IMR-90 (cell line): ENCODE results near the gene C1QTNF12. TPM values are rescaled to one million over a fixed set of nuclear protein-coding genes. Genes with fewer than 3 reads are reported as not detected.

Experiments
- ATAC-seq: fragments of 200-7000 bp; cut with Tn5 transposase; 2 replicates; pipeline ENCODE4 v1.9.1; 2020; ENCODE audit warnings: low read depth, mild to moderate bottlenecking, moderate library complexity
- BruUV-seq: library from RNA; stranded (reverse); fragments of 400-500 nt; replicated peaks from 2 replicates; lab custom pipeline; 2021; lab: Mats Ljungman, UMichigan
- CTCF ChIA-PET: fragments of 300-600 bp; formaldehyde crosslinking; extraction: SDS; loops from one replicate; lab custom pipeline; 2021; ENCODE audit warnings: antibody characterized with exemption; lab: Yijun Ruan, JAX
- POLR2A ChIA-PET: fragments of 300-600 bp; sonication (Branson Sonifier 250); formaldehyde crosslinking; loops from one replicate; lab custom pipeline; 2022; ENCODE audit warnings: antibody characterized with exemption; ENCODE audit not compliant: unreplicated experiment; lab: Charles Lee
- DNase-seq: peaks from one replicate; pipeline ENCODE4 v3.0.0; 2013
- H2AFZ ChIP-seq: replicated peaks from 2 replicates; pipeline ENCODE3; 2013; ENCODE audit warnings: low read length, mild to moderate bottlenecking; ENCODE audit not compliant: poor library complexity
- H2AK5ac ChIP-seq: 2 replicates; pipeline ENCODE4 v1.6.1; 2013; ENCODE audit warnings: low read depth, low read length, inconsistent platforms
- H2AK9ac ChIP-seq: replicated peaks from 2 replicates; pipeline ENCODE3; 2013; ENCODE audit warnings: mild to moderate bottlenecking, low read depth, low read length, moderate library complexity; ENCODE audit not compliant: poor library complexity
- H2BK120ac ChIP-seq: 2 replicates; pipeline ENCODE4 v1.6.1; 2013; ENCODE audit warnings: low read depth, low read length, inconsistent platforms
- H2BK15ac ChIP-seq: 3 replicates; pipeline ENCODE4 v1.6.1; 2013; ENCODE audit warnings: low read depth, low read length, inconsistent platforms
- H2BK20ac ChIP-seq: 2 replicates; pipeline ENCODE4 v1.6.1; 2013; ENCODE audit warnings: low read depth, mild to moderate bottlenecking, inconsistent platforms, low read length, moderate library complexity
- H2BK5ac ChIP-seq: 2 replicates; pipeline ENCODE4 v1.6.1; 2013; ENCODE audit warnings: mild to moderate bottlenecking, low read depth, low read length, inconsistent platforms; ENCODE audit not compliant: poor library complexity, severe bottlenecking
- H3K14ac ChIP-seq: replicated peaks from 2 replicates; pipeline ENCODE4 v1.6.1; 2013; ENCODE audit warnings: low read depth, low read length, inconsistent platforms
- H3K18ac ChIP-seq: 2 replicates; pipeline ENCODE4 v1.6.1; 2013; ENCODE audit warnings: low read depth, low read length, control low read depth
- H3K23ac ChIP-seq: 2 replicates; pipeline ENCODE4 v1.6.1; 2013; ENCODE audit warnings: low read depth, low read length, inconsistent platforms
- H3K27ac ChIP-seq: 2 replicates; pipeline ENCODE4 v1.5.1; 2013; ENCODE audit warnings: mild to moderate bottlenecking, control low read depth, low read length; ENCODE audit not compliant: insufficient read depth
- H3K27me3 ChIP-seq: 2 replicates; pipeline ENCODE4 v1.6.1; 2013; ENCODE audit warnings: low read length; ENCODE audit not compliant: control insufficient read depth, insufficient read depth
- H3K36me3 ChIP-seq: 2 replicates; pipeline ENCODE4 v1.6.1; 2013; ENCODE audit warnings: low read length, mixed read lengths; ENCODE audit not compliant: control insufficient read depth, insufficient read depth
- H3K4ac ChIP-seq: 2 replicates; pipeline ENCODE4 v1.6.1; 2013; ENCODE audit warnings: low read depth, low read length, inconsistent platforms
- H3K4me1 ChIP-seq: 2 replicates; pipeline ENCODE4 v1.6.1; 2013; ENCODE audit warnings: low read length, mixed read lengths; ENCODE audit not compliant: control insufficient read depth, insufficient read depth
- H3K4me2 ChIP-seq: 2 replicates; pipeline ENCODE4 v1.6.1; 2013; ENCODE audit warnings: low read depth, mild to moderate bottlenecking, control low read depth, low read length, moderate library complexity
- H3K4me3 ChIP-seq: 2 replicates; pipeline ENCODE4 v1.5.1; 2013; ENCODE audit warnings: low read depth, mild to moderate bottlenecking, control low read depth, low read length, moderate library complexity; ENCODE audit not compliant: insufficient read depth
- H3K56ac ChIP-seq: 2 replicates; pipeline ENCODE4 v1.6.1; 2013; ENCODE audit warnings: low read length, inconsistent platforms; ENCODE audit not compliant: insufficient read depth; ENCODE audit errors: extremely low read depth
- H3K79me1 ChIP-seq, 2 experiments: 2 replicates each; pipeline ENCODE4 v1.6.1; 2013; ENCODE audit warnings: low read length in 2 of 2, inconsistent platforms in 1 of 2, low read depth in 1 of 2
- H3K9ac ChIP-seq: 2 replicates; pipeline ENCODE4 v1.6.1; 2013; ENCODE audit warnings: low read depth, low read length, control low read depth
- H3K9me1 ChIP-seq: 2 replicates; pipeline ENCODE4 v1.6.1; 2013; ENCODE audit warnings: low read length, inconsistent platforms; ENCODE audit not compliant: insufficient read depth
- H3K9me3 ChIP-seq: 2 replicates; pipeline ENCODE4 v1.6.1; 2013; ENCODE audit warnings: low read length; ENCODE audit not compliant: control insufficient read depth, insufficient read depth
- H4K20me1 ChIP-seq: 2 replicates; pipeline ENCODE4 v1.6.1; 2013; ENCODE audit warnings: low read length, inconsistent platforms; ENCODE audit not compliant: insufficient read depth
- H4K5ac ChIP-seq: 2 replicates; pipeline ENCODE4 v1.6.1; 2013; ENCODE audit warnings: mild to moderate bottlenecking, low read depth, low read length, control low read depth
- H4K8ac ChIP-seq, 2 experiments: 2 replicates each; pipeline ENCODE4 v1.6.1; 2013; ENCODE audit warnings: low read depth in 2 of 2, low read length in 2 of 2, control low read depth in 1 of 2, inconsistent platforms in 1 of 2
- H4K91ac ChIP-seq: 2 replicates; pipeline ENCODE4 v1.6.1; 2013; ENCODE audit warnings: low read depth, low read length, inconsistent platforms; ENCODE audit not compliant: insufficient read depth
- BHLHE40 ChIP-seq: fragments of 150-350 bp; IDR thresholded peaks from 2 replicates; pipeline ENCODE4 v1.6.1; 2016; ENCODE audit warnings: mild to moderate bottlenecking, low read depth, low read length
- CEBPB ChIP-seq: IDR thresholded peaks from 2 replicates; pipeline ENCODE4 v1.6.1; 2012; ENCODE audit warnings: low read depth, low read length, improper control_type of control experiment
- CHD1 ChIP-seq: IDR thresholded peaks from 2 replicates; pipeline ENCODE4 v1.6.1; 2012; ENCODE audit warnings: low read depth, low read length, improper control_type of control experiment
- FOS ChIP-seq: fragments of 150-350 bp; IDR thresholded peaks from 2 replicates; pipeline ENCODE4 v1.6.1; 2016; ENCODE audit warnings: low read depth, low read length
- MAFK ChIP-seq: IDR thresholded peaks from 2 replicates; pipeline ENCODE4 v1.6.1; 2012; ENCODE audit warnings: low read depth, low read length, improper control_type of control experiment
- MAZ ChIP-seq: IDR thresholded peaks from 2 replicates; pipeline ENCODE4 v1.6.1; 2012; ENCODE audit warnings: low read depth, mild to moderate bottlenecking, low read length, improper control_type of control experiment, moderate library complexity, borderline replicate concordance
- MXI1 ChIP-seq: IDR thresholded peaks from 2 replicates; pipeline ENCODE4 v1.6.1; 2012; ENCODE audit warnings: low read depth, mild to moderate bottlenecking, low read length, moderate library complexity, borderline replicate concordance
- NFE2L2 ChIP-seq: fragments of 150-350 bp; IDR thresholded peaks from 2 replicates; pipeline ENCODE4 v1.6.1; 2016; ENCODE audit warnings: low read depth, mild to moderate bottlenecking, low read length
- POLR2A ChIP-seq: IDR thresholded peaks from 2 replicates; pipeline ENCODE4 v1.6.1; 2012; ENCODE audit warnings: mild to moderate bottlenecking, low read depth, low read length
- RAD21 ChIP-seq: IDR thresholded peaks from 2 replicates; pipeline ENCODE4 v1.6.1; 2012; ENCODE audit warnings: low read length, improper control_type of control experiment
- RCOR1 ChIP-seq: IDR thresholded peaks from 2 replicates; pipeline ENCODE4 v1.6.1; 2012; ENCODE audit warnings: mild to moderate bottlenecking, low read length, improper control_type of control experiment; ENCODE audit not compliant: insufficient replicate concordance
- RFX5 ChIP-seq: IDR thresholded peaks from 2 replicates; pipeline ENCODE4 v1.8.0; 2012; ENCODE audit warnings: low read depth, mild to moderate bottlenecking, low read length, moderate library complexity
- SMC3 ChIP-seq: fragments of 150-350 bp; IDR thresholded peaks from 2 replicates; pipeline ENCODE4 v1.6.1; 2016; ENCODE audit warnings: low read depth, mild to moderate bottlenecking, antibody characterized with exemption, low read length, moderate library complexity
- WGBS, 2 experiments: methylation state at CpG; one replicate each; pipeline versions ENCODE4 v1.1.5 to v1.1.7; 2013; ENCODE audit warnings: missing lambda C conversion rate in 2 of 2; ENCODE audit not compliant: insufficient read length in 1 of 2; ENCODE audit errors: extremely low coverage in 2 of 2; 5-methylcytosine and 5-hydroxymethylcytosine counted together
- dilution Hi-C: fragments of 300-500 bp; cut with HindIII; formaldehyde crosslinking; loops from one replicate; pipeline ENCODE4 v1.14.3; 2018; ENCODE audit warnings: low sequenced_read_pairs; ENCODE audit not compliant: unreplicated experiment
- in situ Hi-C: fragments of 300-500 bp; cut with MboI; formaldehyde crosslinking; loops from 3 replicates; pipeline ENCODE4 v1.14.3; 2019; ENCODE audit warnings: low sequenced_read_pairs, inconsistent platforms, mixed read lengths
- intact Hi-C: fragments of 100-400 bp; cut with micrococcal nuclease; formaldehyde crosslinking; loops from 2 replicates; pipeline ENCODE4 v1.10.0; 2022
- polyA plus RNA-seq, 3 experiments: library from polyadenylated mRNA; depleted of rRNA; stranded (reverse); fragments of >200 nt; gene quantifications; 2 replicates each; pipeline ENCODE4 v1.2.3, GENCODE V29; 2012; ENCODE audit warnings: low replicate concordance in 1 of 3
- total RNA-seq: library from RNA; depleted of rRNA; stranded (reverse); fragments of >200 nt; gene quantifications from 2 replicates; pipeline ENCODE4 v1.2.3, GENCODE V29; 2012
- TF ChIP-seq, protein P1 (sequence below): fragments of 150-350 bp; IDR thresholded peaks from 2 replicates; pipeline ENCODE4 v1.6.1; 2017; ENCODE audit warnings: mild to moderate bottlenecking, antibody characterized with exemption, low read length, low read depth
- TF ChIP-seq, protein P2 (sequence below): fragments of 150-350 bp; IDR thresholded peaks from 2 replicates; pipeline ENCODE4 v1.6.1; 2016; ENCODE audit warnings: low read depth, mild to moderate bottlenecking, low read length, moderate library complexity, borderline replicate concordance

C1QTNF12 gene
- total and polyA plus RNA-seq, 2 of the 4 experiments (the other 2 are of a cell fraction): 0.36 to 1.1 TPM

DNA sequence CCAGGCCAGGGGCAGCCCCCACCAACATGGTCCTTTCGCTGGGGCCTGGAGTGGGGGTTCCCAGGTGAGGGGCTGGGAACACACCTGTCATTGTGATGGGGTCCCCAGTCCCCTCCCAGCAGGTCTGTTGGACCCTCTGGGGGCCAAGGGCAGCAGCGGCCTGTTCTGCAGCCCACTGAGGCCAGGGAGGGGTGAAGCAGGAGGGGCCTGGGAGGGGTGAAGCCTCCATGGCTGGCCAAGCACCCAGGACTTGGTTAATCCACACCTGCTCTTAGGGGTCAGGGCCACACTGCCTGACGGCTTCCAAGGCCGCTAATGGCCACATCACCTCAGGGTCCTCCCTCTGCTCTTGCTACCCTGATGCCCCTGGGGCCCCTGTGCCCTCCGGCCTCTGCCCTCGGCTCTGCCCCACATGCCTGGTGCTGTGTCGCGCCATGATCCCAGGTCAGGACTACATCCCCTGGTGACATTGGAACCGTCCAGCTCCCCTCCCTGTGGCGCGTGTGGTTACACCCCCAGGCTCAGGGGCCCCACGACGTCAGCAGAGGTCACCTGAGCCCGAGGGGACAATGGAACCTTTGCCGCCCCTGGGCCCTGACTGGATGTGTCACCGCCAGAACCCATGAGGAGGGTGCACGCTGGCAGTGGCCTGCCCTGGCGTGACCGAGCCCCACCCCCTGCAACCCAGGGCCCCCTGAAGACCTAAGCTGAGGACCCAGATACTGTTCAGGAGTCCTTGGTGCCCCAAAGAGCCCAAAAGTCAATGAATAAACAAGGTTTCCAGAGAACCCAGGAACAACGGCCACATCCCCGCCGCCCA is 47.2 kb downstream of the C1QTNF12 start:
- H3K9ac ChIP-seq: no peak overlapping the region
- no peaks in the 10 kb centered on the region for H4K20me1 ChIP-seq
- no peak overlapping the region for H4K8ac ChIP-seq
- no peak overlapping the region for H2BK20ac ChIP-seq
- no peaks in the 10 kb centered on the region for H3K36me3 ChIP-seq
- H3K18ac ChIP-seq: no peak overlapping the region
- H2BK15ac ChIP-seq: no peak overlapping the region
- CTCF ChIA-PET: no interaction called here
- no peak overlapping the region for H3K4me3 ChIP-seq
- H3K79me1 ChIP-seq: no peaks in the 10 kb centered on the region
- BruUV-seq: no TSS peak
- H3K27me3 ChIP-seq: no peaks in the 10 kb centered on the region; the same call in 1 of the 2 replicates
- DNase-seq: no peak
- H2BK120ac ChIP-seq: no peak overlapping the region
- whole genome bisulfite sequencing, 2 experiments: 83% methylated on average over 11 of the region's 22 CpGs; no CpG with 5 or more reads in 1 of the 2 experiments
- H3K9me3 ChIP-seq: peaks cover 11% of the 10 kb centered on the region
- H2AK9ac ChIP-seq: no peak overlapping the region
- H3K4me1 ChIP-seq: no peaks in the 10 kb centered on the region
- no peak overlapping the region for H3K23ac ChIP-seq
- H3K56ac ChIP-seq: no peak overlapping the region
- no peak for ATAC-seq
- no peak overlapping the region for H3K14ac ChIP-seq
- dilution Hi-C loops (no loop called here), intact Hi-C loops (no loop called here), in situ Hi-C loops (no loop called here)
- no peak overlapping the region for H2BK5ac ChIP-seq
- no peaks in the 10 kb centered on the region for H3K9me1 ChIP-seq
- no peak overlapping the region for H2AK5ac ChIP-seq
- no peak overlapping the region for H3K4ac ChIP-seq
- no peak overlapping the region for H4K5ac ChIP-seq
- no peak overlapping the region for H2AFZ ChIP-seq
- no peak overlapping the region for H3K4me2 ChIP-seq
- POLR2A ChIA-PET: no interaction called here
- no peak overlapping the region for H3K27ac ChIP-seq
- no peak overlapping the region for H4K91ac ChIP-seq
- TF ChIP-seq CHD1 (no peak), MAFK (no peak), NFE2L2 (no peak), CEBPB (no peak), RCOR1 (no peak), RAD21 (no peak), BHLHE40 (no peak), MXI1 (no peak), MAZ (no peak), RFX5 (no peak), SMC3 (no peak), POLR2A (no peak), FOS (no peak)
- TF ChIP-seq, protein P1, sequence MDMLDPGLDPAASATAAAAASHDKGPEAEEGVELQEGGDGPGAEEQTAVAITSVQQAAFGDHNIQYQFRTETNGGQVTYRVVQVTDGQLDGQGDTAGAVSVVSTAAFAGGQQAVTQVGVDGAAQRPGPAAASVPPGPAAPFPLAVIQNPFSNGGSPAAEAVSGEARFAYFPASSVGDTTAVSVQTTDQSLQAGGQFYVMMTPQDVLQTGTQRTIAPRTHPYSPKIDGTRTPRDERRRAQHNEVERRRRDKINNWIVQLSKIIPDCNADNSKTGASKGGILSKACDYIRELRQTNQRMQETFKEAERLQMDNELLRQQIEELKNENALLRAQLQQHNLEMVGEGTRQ: no peak
- TF ChIP-seq, protein P2, sequence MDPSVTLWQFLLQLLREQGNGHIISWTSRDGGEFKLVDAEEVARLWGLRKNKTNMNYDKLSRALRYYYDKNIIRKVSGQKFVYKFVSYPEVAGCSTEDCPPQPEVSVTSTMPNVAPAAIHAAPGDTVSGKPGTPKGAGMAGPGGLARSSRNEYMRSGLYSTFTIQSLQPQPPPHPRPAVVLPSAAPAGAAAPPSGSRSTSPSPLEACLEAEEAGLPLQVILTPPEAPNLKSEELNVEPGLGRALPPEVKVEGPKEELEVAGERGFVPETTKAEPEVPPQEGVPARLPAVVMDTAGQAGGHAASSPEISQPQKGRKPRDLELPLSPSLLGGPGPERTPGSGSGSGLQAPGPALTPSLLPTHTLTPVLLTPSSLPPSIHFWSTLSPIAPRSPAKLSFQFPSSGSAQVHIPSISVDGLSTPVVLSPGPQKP: no peak
